IPS DF 4.7 (cell line): ENCODE data around the gene PGF.
"Not testable (repeated sequence)": the region's sequence is repeated elsewhere in the genome, so short reads cannot be mapped to it uniquely, and the experiment has no call there.

Experiments used
- DNase-seq: peaks from one replicate; pipeline ENCODE4 v3.0.0-alpha.2; 2013; ENCODE audit warnings: low spot score; ENCODE audit errors: extremely low read depth

Gene PGF

GRCh38 chr14:74942181-74942580 is 13.2 kb downstream of the PGF start:
- DNase-seq: no peak

GRCh38 chr14:74941676-74942097 is 13.7 kb downstream of the PGF start:
- no peak for DNase-seq

GRCh38 chr14:74940956-74941565 is 14.3 kb downstream of the PGF start:
- no peak for DNase-seq

GRCh38 chr14:74938531-74939495 is 16.6 kb downstream of the PGF start:
- no peak for DNase-seq

- no peak for DNase-seq
Measured at GRCh38 chr14:74937171-74937570, 18.2 kb downstream of the PGF start.

GRCh38 chr14:74936731-74937130 is 18.7 kb downstream of the PGF start:
- no peak for DNase-seq

GRCh38 chr14:74936151-74936550 is 19.2 kb downstream of the PGF start:
- DNase-seq: no peak

GRCh38 chr14:74935360-74935680 is 20.1 kb downstream of the PGF start:
- no peak for DNase-seq

GRCh38 chr14:74934476-74935359 is 20.7 kb downstream of the PGF start:
- no peak for DNase-seq

- DNase-seq: no peak
Measured at GRCh38 chr14:74934041-74934440, 21.4 kb downstream of the PGF start.

GRCh38 chr14:74932936-74933335 is 22.5 kb downstream of the PGF start:
- not testable (repeated sequence) for DNase-seq

- no peak for DNase-seq
Measured at GRCh38 chr14:74932401-74932901, 22.9 kb downstream of the PGF start.

- not testable (repeated sequence) for DNase-seq
Measured at GRCh38 chr14:74931744-74932143, 23.7 kb downstream of the PGF start.

GRCh38 chr14:74929242-74929641 is 26.2 kb downstream of the PGF start:
- no peak for DNase-seq

GRCh38 chr14:74927225-74927624 is 28.2 kb downstream of the PGF start:
- no peak for DNase-seq

- DNase-seq: no peak
Measured at GRCh38 chr14:74924061-74924460, 31.3 kb downstream of the PGF start.

- no peak for DNase-seq
Measured at GRCh38 chr14:74922752-74923401, 32.5 kb downstream of the PGF start, which contains the start of gene RPS6KL1. RPS6KL1 (minus strand) TSS chr14:74923260; CDS start chr14:74921541, 1,719 bp downstream.

- no peak for DNase-seq
Measured at GRCh38 chr14:74921987-74922751, 33.2 kb downstream of the PGF start.

GRCh38 chr14:74921053-74921620 is 34.3 kb downstream of the PGF start:
- DNase-seq: no peak

- no peak for DNase-seq
Measured at GRCh38 chr14:74920281-74920680, 35.1 kb downstream of the PGF start.
